ENCODE data around the gene MAGEE1.

MAGEE1 gene, protein sequence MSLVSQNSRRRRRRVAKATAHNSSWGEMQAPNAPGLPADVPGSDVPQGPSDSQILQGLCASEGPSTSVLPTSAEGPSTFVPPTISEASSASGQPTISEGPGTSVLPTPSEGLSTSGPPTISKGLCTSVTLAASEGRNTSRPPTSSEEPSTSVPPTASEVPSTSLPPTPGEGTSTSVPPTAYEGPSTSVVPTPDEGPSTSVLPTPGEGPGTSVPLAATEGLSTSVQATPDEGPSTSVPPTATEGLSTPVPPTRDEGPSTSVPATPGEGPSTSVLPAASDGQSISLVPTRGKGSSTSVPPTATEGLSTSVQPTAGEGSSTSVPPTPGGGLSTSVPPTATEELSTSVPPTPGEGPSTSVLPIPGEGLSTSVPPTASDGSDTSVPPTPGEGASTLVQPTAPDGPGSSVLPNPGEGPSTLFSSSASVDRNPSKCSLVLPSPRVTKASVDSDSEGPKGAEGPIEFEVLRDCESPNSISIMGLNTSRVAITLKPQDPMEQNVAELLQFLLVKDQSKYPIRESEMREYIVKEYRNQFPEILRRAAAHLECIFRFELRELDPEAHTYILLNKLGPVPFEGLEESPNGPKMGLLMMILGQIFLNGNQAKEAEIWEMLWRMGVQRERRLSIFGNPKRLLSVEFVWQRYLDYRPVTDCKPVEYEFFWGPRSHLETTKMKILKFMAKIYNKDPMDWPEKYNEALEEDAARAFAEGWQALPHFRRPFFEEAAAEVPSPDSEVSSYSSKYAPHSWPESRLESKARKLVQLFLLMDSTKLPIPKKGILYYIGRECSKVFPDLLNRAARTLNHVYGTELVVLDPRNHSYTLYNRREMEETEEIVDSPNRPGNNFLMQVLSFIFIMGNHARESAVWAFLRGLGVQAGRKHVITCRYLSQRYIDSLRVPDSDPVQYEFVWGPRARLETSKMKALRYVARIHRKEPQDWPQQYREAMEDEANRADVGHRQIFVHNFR

GRCh38 chrX:76427560-76428242 lies at the start of gene MAGEE1:
Gene MAGEE1, plus strand, starts transcription at chrX:76427710. Its CDS starts 221 bp downstream, at chrX:76427931.
- 0 out of 2 replicates have a peak, but pooled peaks cover 3% of the 10 kb centered on the region for H3K79me2 ChIP-seq (ENCODE audit: insufficient read depth, low read length)
- peak within 1 kb of the TSS; percentile 83 for H3K4me2 ChIP-seq (ENCODE audit: insufficient read depth, low read length)
- peak within 1 kb of the TSS; percentile 72 for H2AFZ ChIP-seq (ENCODE audit: low read depth, low read length)
- H3K4me3 ChIP-seq (ENCODE audit: low read depth in 1 of 2, low read length in 2 of 2), result peak within 1 kb of the TSS; percentile 54 to 74; a peak in 3 of 4 replicates
- no peak for TF ChIP-seq EZH2 (IDR thresholded peaks at IDR 0.05; ENCODE audit: borderline replicate concordance, low read depth, low read length, severe bottlenecking)
- TF ChIP-seq, protein P1, sequence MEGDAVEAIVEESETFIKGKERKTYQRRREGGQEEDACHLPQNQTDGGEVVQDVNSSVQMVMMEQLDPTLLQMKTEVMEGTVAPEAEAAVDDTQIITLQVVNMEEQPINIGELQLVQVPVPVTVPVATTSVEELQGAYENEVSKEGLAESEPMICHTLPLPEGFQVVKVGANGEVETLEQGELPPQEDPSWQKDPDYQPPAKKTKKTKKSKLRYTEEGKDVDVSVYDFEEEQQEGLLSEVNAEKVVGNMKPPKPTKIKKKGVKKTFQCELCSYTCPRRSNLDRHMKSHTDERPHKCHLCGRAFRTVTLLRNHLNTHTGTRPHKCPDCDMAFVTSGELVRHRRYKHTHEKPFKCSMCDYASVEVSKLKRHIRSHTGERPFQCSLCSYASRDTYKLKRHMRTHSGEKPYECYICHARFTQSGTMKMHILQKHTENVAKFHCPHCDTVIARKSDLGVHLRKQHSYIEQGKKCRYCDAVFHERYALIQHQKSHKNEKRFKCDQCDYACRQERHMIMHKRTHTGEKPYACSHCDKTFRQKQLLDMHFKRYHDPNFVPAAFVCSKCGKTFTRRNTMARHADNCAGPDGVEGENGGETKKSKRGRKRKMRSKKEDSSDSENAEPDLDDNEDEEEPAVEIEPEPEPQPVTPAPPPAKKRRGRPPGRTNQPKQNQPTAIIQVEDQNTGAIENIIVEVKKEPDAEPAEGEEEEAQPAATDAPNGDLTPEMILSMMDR (IDR thresholded peaks at IDR 0.05; ENCODE audit: borderline replicate concordance, extremely low read depth, low read length, poor library complexity, severe bottlenecking), result no peak
- H3K27me3 ChIP-seq (ENCODE audit: insufficient read depth, low read length, poor library complexity), result no peaks in the 10 kb centered on the region
- no peaks in the 10 kb centered on the region for H4K20me1 ChIP-seq (ENCODE audit: insufficient read depth, low read length)
- no peaks in the 10 kb centered on the region; the same call in 1 of the 2 replicates for H3K36me3 ChIP-seq (ENCODE audit: insufficient read depth, low read length)
- peak within 1 kb of the TSS; percentile 70 for H3K9ac ChIP-seq (ENCODE audit: low read depth, low read length)
- H3K9me3 ChIP-seq (ENCODE audit: insufficient read depth, low read length, severe bottlenecking), result no peaks in the 10 kb centered on the region
- peaks cover 20% of the 10 kb centered on the region for H3K4me1 ChIP-seq (ENCODE audit: insufficient read depth, low read length)
- ATAC-seq (ENCODE audit: insufficient read depth, low read depth) (peak; percentile 85), DNase-seq (peak; percentile 86)
- peak within 1 kb of the TSS; percentile 39 for H3K27ac ChIP-seq (ENCODE audit: low read length)

DNA sequence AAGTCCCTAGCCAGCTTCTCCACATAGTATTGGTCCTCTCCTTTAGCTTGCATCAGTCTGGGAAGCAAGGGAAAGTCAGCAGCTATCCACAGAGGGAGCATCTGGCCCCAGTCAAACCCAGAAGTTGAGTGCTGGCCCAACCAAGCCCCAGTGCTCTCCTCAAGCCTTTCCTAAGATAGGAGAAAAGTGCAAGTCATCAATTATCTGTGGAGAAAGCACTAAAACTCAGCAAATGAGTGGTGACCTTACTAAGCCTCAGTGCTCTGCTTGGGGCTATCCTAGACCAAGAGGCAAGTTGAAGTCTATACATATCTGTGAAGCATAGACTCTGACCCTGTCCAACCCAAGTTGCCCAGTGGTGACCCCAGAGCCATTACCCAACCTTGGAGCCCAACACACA lies 28.5 kb upstream of the MAGEE1 start:
- DNase-seq (no peak), ATAC-seq (ENCODE audit: insufficient read depth, low read depth) (no peak)
- Histone ChIP-seq H3K79me2 (ENCODE audit: insufficient read depth, low read length) (no peaks in the 10 kb centered on the region), H3K4me2 (ENCODE audit: insufficient read depth, low read length) (no peak overlapping the region), H3K4me3 (ENCODE audit: low read depth in 1 of 2, low read length in 2 of 2) (no peak overlapping the region), H3K9me3 (ENCODE audit: insufficient read depth, low read length, severe bottlenecking) (no peaks in the 10 kb centered on the region), H4K20me1 (ENCODE audit: insufficient read depth, low read length) (no peaks in the 10 kb centered on the region), H3K9ac (ENCODE audit: low read depth, low read length) (no peak overlapping the region), H3K27me3 (ENCODE audit: insufficient read depth, low read length, poor library complexity) (no peaks in the 10 kb centered on the region), H3K27ac (ENCODE audit: low read length) (no peak overlapping the region), H2AFZ (ENCODE audit: low read depth, low read length) (no peak overlapping the region), H3K4me1 (ENCODE audit: insufficient read depth, low read length) (no peaks in the 10 kb centered on the region), H3K36me3 (ENCODE audit: insufficient read depth, low read length) (no peaks in the 10 kb centered on the region)
- no peak for TF ChIP-seq EZH2 (IDR thresholded peaks at IDR 0.05; ENCODE audit: borderline replicate concordance, low read depth, low read length, severe bottlenecking)
- TF ChIP-seq, protein P1 (IDR thresholded peaks at IDR 0.05; ENCODE audit: borderline replicate concordance, extremely low read depth, low read length, poor library complexity, severe bottlenecking), result no peak

GRCh38 chrX:76407795-76408194 lies 19.7 kb upstream of the MAGEE1 start:
- Histone ChIP-seq H3K4me1 (ENCODE audit: insufficient read depth, low read length) (no peaks in the 10 kb centered on the region), H3K79me2 (ENCODE audit: insufficient read depth, low read length) (no peaks in the 10 kb centered on the region), H3K4me3 (ENCODE audit: low read depth in 1 of 2, low read length in 2 of 2) (no peak overlapping the region), H4K20me1 (ENCODE audit: insufficient read depth, low read length) (no peaks in the 10 kb centered on the region), H3K27ac (ENCODE audit: low read length) (no peak overlapping the region), H3K36me3 (ENCODE audit: insufficient read depth, low read length) (no peaks in the 10 kb centered on the region), H2AFZ (ENCODE audit: low read depth, low read length) (no peak overlapping the region), H3K9ac (ENCODE audit: low read depth, low read length) (no peak overlapping the region), H3K4me2 (ENCODE audit: insufficient read depth, low read length) (no peak overlapping the region), H3K9me3 (ENCODE audit: insufficient read depth, low read length, severe bottlenecking) (no peaks in the 10 kb centered on the region), H3K27me3 (ENCODE audit: insufficient read depth, low read length, poor library complexity) (no peaks in the 10 kb centered on the region)
- ATAC-seq (ENCODE audit: insufficient read depth, low read depth) (no peak), DNase-seq (no peak)
- TF ChIP-seq EZH2 (IDR thresholded peaks at IDR 0.05; ENCODE audit: borderline replicate concordance, low read depth, low read length, severe bottlenecking), result no peak
- TF ChIP-seq, protein P1 (IDR thresholded peaks at IDR 0.05; ENCODE audit: borderline replicate concordance, extremely low read depth, low read length, poor library complexity, severe bottlenecking), result no peak

Data from DND-41 (cell line).